Measurements from ENCODE around the gene BEND5.

BEND5 gene

DNA sequence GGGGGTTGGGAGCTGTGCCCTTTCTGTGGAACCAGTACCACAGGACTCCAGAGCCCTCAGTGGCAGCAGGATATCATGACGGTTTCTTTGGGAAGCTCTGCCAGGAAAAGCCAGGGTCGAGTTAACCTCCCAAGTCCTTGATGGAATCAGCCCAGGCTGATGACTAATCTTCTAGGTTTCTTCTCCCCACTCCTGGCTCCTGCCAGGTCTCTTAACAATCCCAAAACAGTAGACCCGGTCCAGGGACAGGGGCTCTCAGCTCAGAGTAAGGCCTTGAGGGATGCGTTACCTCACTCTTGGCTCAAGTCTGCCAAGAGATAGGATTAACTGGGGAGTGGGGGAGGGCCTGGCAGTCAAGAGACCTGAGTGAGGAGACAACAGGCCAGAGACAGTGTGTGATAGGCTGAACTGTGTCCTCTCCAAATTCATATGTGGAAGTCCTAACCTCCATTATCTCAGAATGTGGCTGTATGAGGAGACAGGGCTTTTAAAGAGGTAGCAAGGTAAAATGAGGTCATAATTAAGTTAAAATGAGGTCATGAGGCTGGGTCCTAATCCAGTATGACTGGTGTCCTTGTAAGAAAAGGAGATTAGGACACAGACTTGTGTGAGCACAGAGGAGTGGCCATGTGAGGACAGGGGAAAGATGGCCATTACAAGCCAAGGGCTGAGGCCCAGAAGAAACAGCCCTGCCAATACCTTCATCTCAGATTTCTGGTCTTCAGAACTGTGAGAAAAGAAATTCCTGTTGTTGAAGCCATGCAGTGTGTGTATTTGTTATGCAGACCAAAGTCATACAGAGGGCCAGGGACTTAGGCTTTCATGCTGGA, 95.0 kb downstream of the BEND5 start:
- no peak for DNase-seq (ENCODE audit: low read depth, low spot score)

DNA sequence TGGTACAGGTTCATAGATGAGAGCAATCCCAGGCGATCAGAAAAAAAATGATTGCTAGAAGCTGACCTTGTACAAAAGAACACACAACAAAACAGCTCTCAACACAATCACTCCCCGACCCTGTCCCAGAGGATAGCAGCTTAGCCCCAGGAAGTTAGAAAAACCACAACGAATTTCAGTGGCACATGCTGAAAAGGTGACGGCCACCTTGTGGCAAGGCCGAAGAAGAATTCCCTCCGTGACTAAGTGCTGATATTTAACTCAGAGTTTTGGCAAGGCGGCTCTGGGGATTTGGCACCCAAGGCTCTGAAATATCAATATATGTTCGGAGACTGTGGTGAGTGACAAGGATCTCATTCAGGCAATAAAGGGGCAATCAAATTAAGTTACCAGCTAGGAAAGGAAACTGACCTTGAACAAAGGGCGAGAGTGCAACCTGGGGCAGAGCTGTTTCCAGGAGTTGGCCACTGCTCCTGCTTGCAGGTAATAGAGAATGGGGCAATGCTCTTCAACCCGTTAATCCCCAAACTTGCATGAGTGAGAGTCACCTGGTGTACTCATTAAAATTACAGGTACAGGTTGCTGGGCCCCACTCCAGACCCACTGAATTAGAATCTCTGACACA, 96.2 kb downstream of the BEND5 start:
- no peak for DNase-seq (ENCODE audit: low read depth, low spot score)

DNA sequence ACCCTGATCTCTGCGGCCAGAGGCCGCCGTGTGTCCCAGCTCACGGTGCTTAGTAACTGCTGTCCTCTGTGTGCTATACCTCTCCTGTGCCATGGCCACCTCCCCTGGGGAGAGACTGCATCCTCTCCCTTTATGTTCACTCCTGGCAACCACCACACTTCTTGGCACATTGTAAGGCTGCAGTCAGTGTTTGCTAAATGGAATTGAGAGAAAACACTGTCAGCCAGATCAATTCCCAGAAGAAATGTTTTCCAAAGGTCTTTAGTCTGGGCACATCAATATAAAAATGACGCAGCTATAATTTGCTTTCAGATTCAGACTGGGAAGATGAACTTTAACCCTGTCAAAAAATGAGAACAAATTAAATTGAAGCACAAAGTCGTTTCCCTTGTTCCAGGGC, 96.8 kb downstream of the BEND5 start:
- no peak for DNase-seq (ENCODE audit: low read depth, low spot score)

DNA sequence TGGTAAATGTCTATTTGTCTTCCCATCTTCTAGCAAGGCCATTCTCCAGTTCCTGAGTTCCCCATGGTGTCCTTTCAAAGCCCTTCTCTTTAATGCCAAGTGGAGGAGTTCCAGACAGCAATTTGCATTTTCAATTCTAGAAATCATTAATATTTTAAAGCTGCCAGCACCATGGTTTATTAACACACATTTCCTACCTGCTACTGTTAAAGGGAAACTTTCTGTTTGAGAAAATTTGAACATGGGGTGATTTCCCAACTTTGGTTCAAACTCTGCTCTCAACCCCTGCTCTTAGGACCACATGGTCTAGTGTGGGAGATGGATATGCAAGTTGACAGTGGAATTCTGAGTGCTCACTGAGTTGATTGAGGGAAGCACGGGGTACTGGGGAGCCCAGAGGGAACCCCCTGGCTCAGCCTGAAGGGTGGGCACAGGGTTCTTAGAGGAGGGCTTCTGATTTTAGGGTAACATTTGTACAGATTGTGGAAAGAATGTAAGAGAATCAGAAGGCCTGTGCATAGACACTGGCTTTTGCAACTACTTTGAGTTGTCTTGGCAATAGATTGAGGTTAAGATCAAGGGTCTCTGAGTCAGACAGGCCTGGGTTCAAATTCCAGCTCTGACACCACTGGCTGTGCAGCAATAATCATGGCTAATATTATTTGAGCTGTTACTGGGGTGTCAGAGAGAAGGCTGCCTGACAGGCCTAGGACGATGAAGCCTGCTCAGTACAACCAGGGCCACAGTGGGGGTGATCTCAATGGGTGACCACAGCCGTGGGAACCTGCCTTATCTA, 97.8 kb downstream of the BEND5 start:
- no peak for DNase-seq (ENCODE audit: low read depth, low spot score)

Measured in activated naive CD8-positive, alpha-beta T cell treated with anti-CD3 and anti-CD28 coated beads, Interleukin-2, amount 50 U/mL, for 16 hours (primary cell).